Lower lobe of right lung (tissue), 2 donors: ENCODE data around the gene LRRC4C. TPM values are rescaled to one million over a fixed set of nuclear protein-coding genes. Genes with fewer than 3 reads are reported as not detected.

Source experiments
- ATAC-seq, 2 donors: fragments of 200-7000 bp; cut with Tn5 transposase; one replicate each; pipeline ENCODE4 v1.9.1; 2020 to 2022; ENCODE audit warnings: mild to moderate bottlenecking in 2 of 2, moderate library complexity in 2 of 2
- DNase-seq: peaks from one replicate; pipeline ENCODE4 v3.0.0-alpha.2; 2020
- H3K27ac ChIP-seq: fragments of 200-600 bp; one replicate; pipeline ENCODE4 v1.8.0; 2022
- H3K27me3 ChIP-seq: fragments of 200-600 bp; one replicate; pipeline ENCODE4 v1.8.0; 2022; ENCODE audit warnings: low read depth
- H3K36me3 ChIP-seq: fragments of 200-600 bp; one replicate; pipeline ENCODE4 v1.8.0; 2022; ENCODE audit warnings: mild to moderate bottlenecking
- H3K4me1 ChIP-seq: fragments of 200-600 bp; one replicate; pipeline ENCODE4 v1.8.0; 2022
- H3K4me3 ChIP-seq: fragments of 200-600 bp; one replicate; pipeline ENCODE4 v1.8.0; 2022; ENCODE audit warnings: mild to moderate bottlenecking
- H3K9me3 ChIP-seq: fragments of 200-600 bp; one replicate; pipeline ENCODE4 v1.8.0; 2022
- CTCF ChIP-seq: fragments of 200-600 bp; IDR thresholded peaks from one replicate; pipeline ENCODE4 v1.8.0; 2022; ENCODE audit warnings: antibody characterized with exemption, mild to moderate bottlenecking
- intact Hi-C: fragments of 100-400 bp; cut with DNase I; formaldehyde crosslinking; loops from one replicate; pipeline ENCODE4 v1.11.0; 2022
- total RNA-seq: library from RNA; stranded (reverse); fragmentation: NEBNext Ultra II Directional; extraction: Animal tissue kit (Norgen Biotek cat#: 25700); gene quantifications from one replicate; pipeline ENCODE4 v1.2.1, GENCODE V29; 2021
- donor health status: DM: no; HTN: yes; CAD: no; lungs with severe emphysema.

The LRRC4C gene
- total RNA-seq, 1 donor from 2014 or later, result 0.86 TPM

GRCh38 chr11:41313226-41313625 lies 146.2 kb downstream of the LRRC4C start:
- no peaks in the 10 kb centered on the region for H3K36me3 ChIP-seq
- no peak overlapping the region for H3K4me3 ChIP-seq
- H3K9me3 ChIP-seq, result no peaks in the 10 kb centered on the region
- ATAC-seq, result no peak
- no peak for TF ChIP-seq CTCF
- H3K27ac ChIP-seq, result no peak overlapping the region
- intact Hi-C loops, result no loop called here
- DNase-seq, result no peak
- H3K4me1 ChIP-seq, result no peaks in the 10 kb centered on the region
- H3K27me3 ChIP-seq, result no peaks in the 10 kb centered on the region

- no peak for ATAC-seq
- H3K4me1 ChIP-seq, result no peaks in the 10 kb centered on the region
- no peaks in the 10 kb centered on the region for H3K27me3 ChIP-seq
- DNase-seq, result no peak
- no peak overlapping the region for H3K4me3 ChIP-seq
- TF ChIP-seq CTCF, result no peak
- no peaks in the 10 kb centered on the region for H3K36me3 ChIP-seq
- intact Hi-C loops, result no loop called here
- H3K27ac ChIP-seq, result no peak overlapping the region
- no peaks in the 10 kb centered on the region for H3K9me3 ChIP-seq
Observed at GRCh38 chr11:41309716-41310115, 149.7 kb downstream of the LRRC4C start.

- no peak for ATAC-seq
- Histone ChIP-seq H3K27me3 (no peaks in the 10 kb centered on the region), H3K36me3 (no peaks in the 10 kb centered on the region), H3K4me3 (no peak overlapping the region), H3K4me1 (no peaks in the 10 kb centered on the region), H3K27ac (no peak overlapping the region), H3K9me3 (no peaks in the 10 kb centered on the region)
- DNase-seq, result no peak
- TF ChIP-seq CTCF, result no peak
- intact Hi-C loops, result no loop called here
Observed at GRCh38 chr11:41309111-41309522, 150.3 kb downstream of the LRRC4C start.

GRCh38 chr11:41308286-41308685 lies 151.2 kb downstream of the LRRC4C start:
- DNase-seq, result no peak
- intact Hi-C loops, result no loop called here
- no peak overlapping the region for H3K4me3 ChIP-seq
- H3K36me3 ChIP-seq, result no peaks in the 10 kb centered on the region
- no peak for TF ChIP-seq CTCF
- no peak overlapping the region for H3K27ac ChIP-seq
- ATAC-seq, result no peak
- no peaks in the 10 kb centered on the region for H3K27me3 ChIP-seq
- H3K4me1 ChIP-seq, result no peaks in the 10 kb centered on the region
- no peaks in the 10 kb centered on the region for H3K9me3 ChIP-seq

- H3K27ac ChIP-seq, result no peak overlapping the region
- no peaks in the 10 kb centered on the region for H3K27me3 ChIP-seq
- no peak for TF ChIP-seq CTCF
- ATAC-seq (no peak), DNase-seq (no peak)
- no peak overlapping the region for H3K4me3 ChIP-seq
- H3K4me1 ChIP-seq, result no peaks in the 10 kb centered on the region
- no peaks in the 10 kb centered on the region for H3K9me3 ChIP-seq
- no peaks in the 10 kb centered on the region for H3K36me3 ChIP-seq
- intact Hi-C loops, result no loop called here
Observed at GRCh38 chr11:41307296-41308080, 152.0 kb downstream of the LRRC4C start.
